GM23338 (cell line): ENCODE measurements around the gene MED9. TPM values are rescaled to one million over a fixed set of nuclear protein-coding genes. Genes with fewer than 3 reads are reported as not detected.

Experiments used
- CREB1 ChIP-seq: fragments of 250-450 bp; sonication (Bioruptor Pico); IDR thresholded peaks from 2 replicates; pipeline ENCODE4 v1.5.0; 2020; ENCODE audit warnings: low read depth, mild to moderate bottlenecking, moderate library complexity
- EZH2 ChIP-seq: fragments of 200-600 bp; sonication (generic); IDR thresholded peaks from one replicate; pipeline ENCODE4 v1.8.0; 2017; ENCODE audit warnings: antibody characterized with exemption, mild to moderate bottlenecking, low read depth; ENCODE audit not compliant: unreplicated experiment
- EZH2phosphoT487 ChIP-seq: fragments of 200-600 bp; sonication (generic); IDR thresholded peaks from one replicate; pipeline ENCODE4 v1.8.1; 2018; ENCODE audit warnings: antibody characterized with exemption; ENCODE audit not compliant: unreplicated experiment
- JUNB ChIP-seq: IDR thresholded peaks from one replicate; pipeline ENCODE4 v1.6.1; 2016; ENCODE audit warnings: antibody characterized with exemption; ENCODE audit not compliant: unreplicated experiment
- NANOG ChIP-seq: IDR thresholded peaks from 2 replicates; pipeline ENCODE4 v1.6.1; 2016; ENCODE audit warnings: antibody characterized with exemption, borderline replicate concordance
- POLR2AphosphoS5 ChIP-seq: IDR thresholded peaks from 2 replicates; pipeline ENCODE4 v1.6.1; 2016; ENCODE audit warnings: antibody characterized with exemption, low read depth
- STAT1 ChIP-seq: IDR thresholded peaks from one replicate; pipeline ENCODE4 v1.6.1; 2016; ENCODE audit warnings: antibody characterized with exemption; ENCODE audit not compliant: unreplicated experiment
- ZNF114 ChIP-seq: fragments of 250-450 bp; sonication (Bioruptor Pico); IDR thresholded peaks from 2 replicates; pipeline ENCODE4 v1.5.0; 2020; ENCODE audit warnings: mild to moderate bottlenecking, moderate library complexity
- ZNF331 ChIP-seq: fragments of 250-450 bp; sonication (Bioruptor Pico); IDR thresholded peaks from 2 replicates; pipeline ENCODE4 v1.5.0; 2020; ENCODE audit warnings: low read depth, mild to moderate bottlenecking, moderate library complexity
- polyA plus RNA-seq: library from polyadenylated mRNA; unstranded; fragments of >200 nt; fragmentation: Nextera tagmentation; extraction: Ambion mirVana; gene quantifications from 2 replicates; pipeline ENCODE4 v1.2.1, GENCODE V29; 2016
- total RNA-seq: library from RNA; depleted of rRNA; stranded (reverse); fragments of >200 nt; shearing (Covaris generic); gene quantifications from 2 replicates; pipeline ENCODE4 v1.2.3, GENCODE V29; 2014
- TF ChIP-seq, protein P1 (sequence below): IDR thresholded peaks from one replicate; pipeline ENCODE4 v1.6.1; 2018; ENCODE audit warnings: antibody characterized with exemption; ENCODE audit not compliant: unreplicated experiment
- TF ChIP-seq, protein P2 (sequence below): IDR thresholded peaks from 2 replicates; pipeline ENCODE4 v1.6.1; 2016; ENCODE audit warnings: antibody characterized with exemption
- TF ChIP-seq, protein P3 (sequence below), 2 experiments: fragments of 200-600 bp in 1 of 2; sonication (generic) in 1 of 2; conservative IDR thresholded peaks; 2 replicates each; pipeline versions ENCODE4 v1.5.1 to v1.6.1; 2016 to 2017; ENCODE audit warnings: antibody characterized with exemption in 2 of 2, low read depth in 2 of 2, mild to moderate bottlenecking in 2 of 2, moderate library complexity in 1 of 2

The MED9 gene
- total and polyA plus RNA-seq, 2 experiments from 2014 or later, result 17.3 to 19.9 TPM

GRCh38 chr17:17527956-17528500 is 51.2 kb downstream of the MED9 start (continued):
- TF ChIP-seq, protein P1, sequence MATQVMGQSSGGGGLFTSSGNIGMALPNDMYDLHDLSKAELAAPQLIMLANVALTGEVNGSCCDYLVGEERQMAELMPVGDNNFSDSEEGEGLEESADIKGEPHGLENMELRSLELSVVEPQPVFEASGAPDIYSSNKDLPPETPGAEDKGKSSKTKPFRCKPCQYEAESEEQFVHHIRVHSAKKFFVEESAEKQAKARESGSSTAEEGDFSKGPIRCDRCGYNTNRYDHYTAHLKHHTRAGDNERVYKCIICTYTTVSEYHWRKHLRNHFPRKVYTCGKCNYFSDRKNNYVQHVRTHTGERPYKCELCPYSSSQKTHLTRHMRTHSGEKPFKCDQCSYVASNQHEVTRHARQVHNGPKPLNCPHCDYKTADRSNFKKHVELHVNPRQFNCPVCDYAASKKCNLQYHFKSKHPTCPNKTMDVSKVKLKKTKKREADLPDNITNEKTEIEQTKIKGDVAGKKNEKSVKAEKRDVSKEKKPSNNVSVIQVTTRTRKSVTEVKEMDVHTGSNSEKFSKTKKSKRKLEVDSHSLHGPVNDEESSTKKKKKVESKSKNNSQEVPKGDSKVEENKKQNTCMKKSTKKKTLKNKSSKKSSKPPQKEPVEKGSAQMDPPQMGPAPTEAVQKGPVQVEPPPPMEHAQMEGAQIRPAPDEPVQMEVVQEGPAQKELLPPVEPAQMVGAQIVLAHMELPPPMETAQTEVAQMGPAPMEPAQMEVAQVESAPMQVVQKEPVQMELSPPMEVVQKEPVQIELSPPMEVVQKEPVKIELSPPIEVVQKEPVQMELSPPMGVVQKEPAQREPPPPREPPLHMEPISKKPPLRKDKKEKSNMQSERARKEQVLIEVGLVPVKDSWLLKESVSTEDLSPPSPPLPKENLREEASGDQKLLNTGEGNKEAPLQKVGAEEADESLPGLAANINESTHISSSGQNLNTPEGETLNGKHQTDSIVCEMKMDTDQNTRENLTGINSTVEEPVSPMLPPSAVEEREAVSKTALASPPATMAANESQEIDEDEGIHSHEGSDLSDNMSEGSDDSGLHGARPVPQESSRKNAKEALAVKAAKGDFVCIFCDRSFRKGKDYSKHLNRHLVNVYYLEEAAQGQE, result no peak
- TF ChIP-seq, protein P2, sequence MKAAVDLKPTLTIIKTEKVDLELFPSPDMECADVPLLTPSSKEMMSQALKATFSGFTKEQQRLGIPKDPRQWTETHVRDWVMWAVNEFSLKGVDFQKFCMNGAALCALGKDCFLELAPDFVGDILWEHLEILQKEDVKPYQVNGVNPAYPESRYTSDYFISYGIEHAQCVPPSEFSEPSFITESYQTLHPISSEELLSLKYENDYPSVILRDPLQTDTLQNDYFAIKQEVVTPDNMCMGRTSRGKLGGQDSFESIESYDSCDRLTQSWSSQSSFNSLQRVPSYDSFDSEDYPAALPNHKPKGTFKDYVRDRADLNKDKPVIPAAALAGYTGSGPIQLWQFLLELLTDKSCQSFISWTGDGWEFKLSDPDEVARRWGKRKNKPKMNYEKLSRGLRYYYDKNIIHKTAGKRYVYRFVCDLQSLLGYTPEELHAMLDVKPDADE, result no peak
- no peak for TF ChIP-seq POLR2AphosphoS5
- TF ChIP-seq, protein P3, sequence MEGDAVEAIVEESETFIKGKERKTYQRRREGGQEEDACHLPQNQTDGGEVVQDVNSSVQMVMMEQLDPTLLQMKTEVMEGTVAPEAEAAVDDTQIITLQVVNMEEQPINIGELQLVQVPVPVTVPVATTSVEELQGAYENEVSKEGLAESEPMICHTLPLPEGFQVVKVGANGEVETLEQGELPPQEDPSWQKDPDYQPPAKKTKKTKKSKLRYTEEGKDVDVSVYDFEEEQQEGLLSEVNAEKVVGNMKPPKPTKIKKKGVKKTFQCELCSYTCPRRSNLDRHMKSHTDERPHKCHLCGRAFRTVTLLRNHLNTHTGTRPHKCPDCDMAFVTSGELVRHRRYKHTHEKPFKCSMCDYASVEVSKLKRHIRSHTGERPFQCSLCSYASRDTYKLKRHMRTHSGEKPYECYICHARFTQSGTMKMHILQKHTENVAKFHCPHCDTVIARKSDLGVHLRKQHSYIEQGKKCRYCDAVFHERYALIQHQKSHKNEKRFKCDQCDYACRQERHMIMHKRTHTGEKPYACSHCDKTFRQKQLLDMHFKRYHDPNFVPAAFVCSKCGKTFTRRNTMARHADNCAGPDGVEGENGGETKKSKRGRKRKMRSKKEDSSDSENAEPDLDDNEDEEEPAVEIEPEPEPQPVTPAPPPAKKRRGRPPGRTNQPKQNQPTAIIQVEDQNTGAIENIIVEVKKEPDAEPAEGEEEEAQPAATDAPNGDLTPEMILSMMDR (conservative IDR thresholded peaks at IDR 0.05; ENCODE audit: low read depth in 2 of 2), result no peak
- TF ChIP-seq NANOG, result no peak
- TF ChIP-seq EZH2, result no peak
- TF ChIP-seq CREB1, result no peak
- TF ChIP-seq ZNF114 (CRISPR knock-in tag), result no peak
- no peak for TF ChIP-seq JUNB
- no peak for TF ChIP-seq STAT1
- TF ChIP-seq ZNF331 (CRISPR knock-in tag), result no peak
- TF ChIP-seq EZH2phosphoT487, result no peak
